Tibial nerve (tissue), 4 donors: ENCODE measurements around the gene INTS6L.

Experiments used
- EP300 ChIP-seq, 2 donors: sonication (generic); formaldehyde crosslinking; IDR thresholded peaks; one replicate each; pipeline ENCODE4 v1.6.1; 2017; ENCODE audit warnings: antibody characterized with exemption in 2 of 2, mild to moderate bottlenecking in 1 of 2
- POLR2A ChIP-seq, 2 donors: fragments of 450-650 bp; IDR thresholded peaks; one replicate each; pipeline ENCODE4 v1.6.1; 2017; ENCODE audit warnings: antibody characterized with exemption in 2 of 2, mild to moderate bottlenecking in 2 of 2, moderate library complexity in 2 of 2
- TF ChIP-seq, protein P1 (sequence below), 5 experiments: fragments of 200-600 bp in 3 of 5; fragments of 450-650 bp in 2 of 5; sonication (generic) in 3 of 5; IDR thresholded peaks; one replicate each; pipeline ENCODE4 v1.5.1; 2016 to 2019; ENCODE audit warnings: antibody characterized with exemption in 5 of 5, mild to moderate bottlenecking in 3 of 5, moderate library complexity in 2 of 5

GRCh38 chrX:135544338-135544948, 24.0 kb downstream of the INTS6L start:
- no peak for TF ChIP-seq POLR2A (IDR thresholded peaks at IDR 0.05)
- TF ChIP-seq, protein P1, sequence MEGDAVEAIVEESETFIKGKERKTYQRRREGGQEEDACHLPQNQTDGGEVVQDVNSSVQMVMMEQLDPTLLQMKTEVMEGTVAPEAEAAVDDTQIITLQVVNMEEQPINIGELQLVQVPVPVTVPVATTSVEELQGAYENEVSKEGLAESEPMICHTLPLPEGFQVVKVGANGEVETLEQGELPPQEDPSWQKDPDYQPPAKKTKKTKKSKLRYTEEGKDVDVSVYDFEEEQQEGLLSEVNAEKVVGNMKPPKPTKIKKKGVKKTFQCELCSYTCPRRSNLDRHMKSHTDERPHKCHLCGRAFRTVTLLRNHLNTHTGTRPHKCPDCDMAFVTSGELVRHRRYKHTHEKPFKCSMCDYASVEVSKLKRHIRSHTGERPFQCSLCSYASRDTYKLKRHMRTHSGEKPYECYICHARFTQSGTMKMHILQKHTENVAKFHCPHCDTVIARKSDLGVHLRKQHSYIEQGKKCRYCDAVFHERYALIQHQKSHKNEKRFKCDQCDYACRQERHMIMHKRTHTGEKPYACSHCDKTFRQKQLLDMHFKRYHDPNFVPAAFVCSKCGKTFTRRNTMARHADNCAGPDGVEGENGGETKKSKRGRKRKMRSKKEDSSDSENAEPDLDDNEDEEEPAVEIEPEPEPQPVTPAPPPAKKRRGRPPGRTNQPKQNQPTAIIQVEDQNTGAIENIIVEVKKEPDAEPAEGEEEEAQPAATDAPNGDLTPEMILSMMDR (IDR thresholded peaks at IDR 0.05) = no peak
- TF ChIP-seq EP300 (IDR thresholded peaks at IDR 0.05) = no peak
